MV-4-11 (cell line): ENCODE results near the gene SLA2.
"Not testable (repeated sequence)": the region's sequence is repeated elsewhere in the genome, so short reads cannot be mapped to it uniquely, and the experiment has no call there.

Source experiments
- DNase-seq: peaks from one replicate; lab custom pipeline; 2025; lab: John Stamatoyannopoulos, UW

The SLA2 gene

DNA sequence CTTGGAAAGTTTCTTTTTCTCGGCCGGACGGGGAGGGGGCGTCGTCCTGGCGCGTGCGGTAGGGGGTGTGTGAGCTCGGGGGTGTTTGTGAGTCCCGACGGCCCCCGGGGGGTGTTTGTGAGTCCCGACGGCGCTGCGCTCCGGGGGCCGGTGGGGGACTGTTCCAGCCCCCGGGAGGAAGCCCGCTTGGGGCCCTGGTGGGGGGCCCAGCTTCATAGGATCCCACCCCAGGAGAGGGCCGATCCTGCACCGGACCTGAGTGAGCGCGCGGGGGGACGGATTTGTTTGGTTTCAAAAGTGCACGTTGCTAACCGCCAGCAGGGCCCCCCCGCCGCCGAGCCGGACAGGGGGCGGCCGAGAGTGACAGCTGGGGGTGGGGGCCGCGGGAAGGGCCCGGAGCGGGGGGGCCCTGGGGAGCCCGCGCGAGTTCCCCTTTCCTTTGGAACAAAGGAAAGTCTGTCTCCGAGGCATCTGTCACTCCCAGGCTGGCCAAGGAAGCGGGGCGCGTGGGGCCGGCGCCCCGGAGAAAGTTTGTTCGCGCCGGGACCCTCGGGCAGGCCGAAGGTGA lies 72.1 kb downstream of the SLA2 start:
- DNase-seq: peak; percentile 46

GRCh38 chr20:36573103-36573797 lies 72.7 kb downstream of the SLA2 start, which contains the start of gene TGIF2:
TGIF2 (plus strand) TSS chr20:36573597; CDS start chr20:36578775, 5,178 bp downstream.
- peak; percentile 58 for DNase-seq

DNA sequence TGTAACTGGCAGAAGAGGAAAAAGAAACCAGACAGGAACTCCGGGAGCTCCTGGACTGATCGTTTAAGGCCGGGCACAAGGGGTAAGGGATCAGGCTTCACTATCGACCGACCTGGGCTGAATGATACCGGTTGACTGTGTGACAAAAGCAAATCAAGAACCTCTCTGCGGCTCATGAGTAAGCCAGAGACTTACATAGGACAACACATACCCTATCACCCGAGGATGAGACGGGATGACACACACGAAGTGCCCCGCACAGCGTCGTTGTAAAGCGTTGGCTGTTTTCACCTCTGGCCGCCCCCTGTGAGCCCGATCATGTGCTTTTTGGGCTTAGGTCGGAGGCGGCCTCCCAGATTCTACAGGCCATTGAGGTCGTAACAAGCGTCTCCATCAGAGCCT lies 73.3 kb downstream of the SLA2 start:
- peak; percentile 47 for DNase-seq

- DNase-seq: no peak
Observed at GRCh38 chr20:36571564-36572504, 74.2 kb downstream of the SLA2 start.

GRCh38 chr20:36569847-36570429 lies 76.1 kb downstream of the SLA2 start:
- DNase-seq: peak; percentile 14

DNA sequence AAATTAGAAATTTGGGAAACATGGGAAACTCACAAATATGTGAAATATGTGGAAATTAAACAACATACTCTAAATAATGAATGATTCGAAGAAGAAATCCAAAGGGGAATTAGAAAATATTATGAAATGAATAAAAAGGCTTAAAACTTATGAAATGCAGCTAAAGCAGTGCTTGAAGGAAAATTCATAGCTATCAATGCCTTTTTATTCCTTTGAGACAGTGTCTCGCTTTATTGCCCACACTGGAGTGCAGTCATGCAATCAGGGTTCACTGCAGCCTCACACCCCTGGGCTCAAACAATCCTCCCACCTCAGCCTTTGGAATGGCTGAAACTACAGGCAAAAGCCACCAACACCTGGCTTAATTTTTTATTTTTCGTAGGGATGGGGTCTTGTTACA lies 80.5 kb downstream of the SLA2 start:
- no peak for DNase-seq

DNA sequence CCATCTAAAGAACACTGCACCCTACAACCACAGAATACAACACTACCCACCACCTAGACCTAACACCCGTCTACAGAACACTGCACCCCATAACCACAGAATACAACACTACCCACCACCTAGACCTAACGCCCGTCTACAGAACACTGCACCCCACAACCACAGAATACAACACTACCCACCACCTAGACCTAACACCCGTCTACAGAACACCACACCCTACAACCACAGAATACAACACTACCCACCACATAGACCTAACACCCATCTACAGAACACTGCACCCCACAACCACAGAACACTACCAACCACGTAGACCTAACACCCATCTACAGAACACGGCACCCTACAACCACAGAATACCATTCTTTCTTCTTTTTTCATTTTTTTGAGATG lies 81.3 kb downstream of the SLA2 start:
- not testable (repeated sequence) for DNase-seq

DNA sequence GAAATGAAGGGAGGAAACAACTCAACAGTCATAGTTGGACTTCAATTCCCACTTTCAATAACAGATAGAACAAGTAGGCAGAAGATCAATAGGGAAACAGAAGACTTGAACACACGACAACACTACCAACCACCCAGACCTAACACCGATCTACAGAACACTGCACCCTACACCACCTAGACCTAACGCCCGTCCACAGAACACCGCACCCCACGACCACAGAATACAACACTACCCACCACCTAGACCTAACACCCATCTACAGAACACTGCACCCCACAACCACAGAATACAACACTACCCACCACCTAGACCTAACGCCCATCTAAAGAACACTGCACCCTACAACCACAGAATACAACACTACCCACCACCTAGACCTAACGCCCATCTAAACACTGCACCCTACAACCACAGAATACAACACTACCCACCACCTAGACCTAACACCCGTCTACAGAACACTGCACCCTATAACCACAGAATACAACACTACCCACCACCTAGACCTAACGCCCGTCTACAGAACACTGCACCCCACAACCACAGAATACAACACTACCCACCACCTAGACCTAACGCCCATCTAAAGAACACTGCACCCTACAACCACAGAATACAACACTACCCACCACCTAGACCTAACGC lies 81.8 kb downstream of the SLA2 start:
- not testable (repeated sequence) for DNase-seq

DNA sequence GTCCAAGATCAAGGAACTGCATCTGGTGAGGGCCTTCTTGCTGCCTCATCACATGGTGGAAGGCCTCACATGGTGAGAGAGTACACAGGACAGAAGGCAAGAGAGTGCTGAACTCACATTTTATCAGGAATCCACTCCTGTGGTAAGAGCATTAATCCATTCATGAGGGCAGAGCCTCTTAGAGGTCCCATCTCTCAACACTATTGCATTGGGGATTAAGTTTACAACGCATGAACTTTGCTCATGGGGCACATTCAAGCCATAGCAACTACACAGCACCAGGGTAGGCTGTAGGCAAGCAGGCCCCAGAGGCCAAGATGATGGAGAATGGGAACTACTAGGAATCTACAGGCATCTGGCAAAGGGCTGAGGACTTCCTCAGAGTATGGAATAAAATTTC lies 82.6 kb downstream of the SLA2 start:
- DNase-seq: no peak

- DNase-seq: no peak
Observed at GRCh38 chr20:36562724-36563123, 83.3 kb downstream of the SLA2 start.
